HG03103 (cell line): ENCODE measurements around the gene ARHGDIA.

Experiments
- ATAC-seq: cut with Tn5 transposase; IDR thresholded peaks from one replicate; pipeline ENCODE4 v1.9.1; 2021; ENCODE audit warnings: low read depth; ENCODE audit not compliant: unreplicated experiment

Gene ARHGDIA

DNA sequence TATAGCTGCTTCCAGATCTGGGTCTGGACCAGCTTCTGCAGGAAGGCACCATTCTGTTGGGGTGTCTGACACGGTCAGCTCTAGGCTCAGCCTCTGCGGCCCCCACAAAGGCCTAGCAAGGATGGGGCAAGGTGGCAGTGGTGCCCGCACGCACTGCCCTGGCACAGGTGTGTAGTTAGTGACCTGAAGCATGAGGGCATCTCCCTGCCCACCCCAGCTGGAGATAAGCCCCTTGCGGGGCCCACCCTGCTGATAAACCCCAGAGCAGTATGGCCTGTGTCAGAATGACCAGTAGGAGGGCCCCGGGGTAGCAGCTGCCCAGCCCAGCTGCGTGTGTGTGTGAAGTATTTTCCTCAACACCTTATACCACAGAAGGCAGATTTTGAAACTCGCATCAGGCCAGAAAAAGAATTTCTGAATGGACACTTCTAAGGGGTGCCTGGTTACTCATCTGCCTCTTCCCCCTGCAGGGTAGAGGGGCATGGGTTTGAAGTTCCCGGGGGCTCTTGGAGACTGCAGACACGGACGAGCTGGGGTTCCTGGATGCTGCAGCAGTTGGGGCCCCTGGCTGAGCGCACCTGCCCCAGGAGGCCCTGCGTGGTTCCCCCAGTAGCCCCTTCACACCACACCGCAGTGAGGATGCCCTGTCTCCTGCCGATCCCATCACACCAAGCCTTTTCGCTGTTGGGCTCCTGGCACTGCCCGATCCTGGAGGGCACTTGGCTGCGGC is 4.5 kb downstream of the ARHGDIA start:
- ATAC-seq = no peak

DNA sequence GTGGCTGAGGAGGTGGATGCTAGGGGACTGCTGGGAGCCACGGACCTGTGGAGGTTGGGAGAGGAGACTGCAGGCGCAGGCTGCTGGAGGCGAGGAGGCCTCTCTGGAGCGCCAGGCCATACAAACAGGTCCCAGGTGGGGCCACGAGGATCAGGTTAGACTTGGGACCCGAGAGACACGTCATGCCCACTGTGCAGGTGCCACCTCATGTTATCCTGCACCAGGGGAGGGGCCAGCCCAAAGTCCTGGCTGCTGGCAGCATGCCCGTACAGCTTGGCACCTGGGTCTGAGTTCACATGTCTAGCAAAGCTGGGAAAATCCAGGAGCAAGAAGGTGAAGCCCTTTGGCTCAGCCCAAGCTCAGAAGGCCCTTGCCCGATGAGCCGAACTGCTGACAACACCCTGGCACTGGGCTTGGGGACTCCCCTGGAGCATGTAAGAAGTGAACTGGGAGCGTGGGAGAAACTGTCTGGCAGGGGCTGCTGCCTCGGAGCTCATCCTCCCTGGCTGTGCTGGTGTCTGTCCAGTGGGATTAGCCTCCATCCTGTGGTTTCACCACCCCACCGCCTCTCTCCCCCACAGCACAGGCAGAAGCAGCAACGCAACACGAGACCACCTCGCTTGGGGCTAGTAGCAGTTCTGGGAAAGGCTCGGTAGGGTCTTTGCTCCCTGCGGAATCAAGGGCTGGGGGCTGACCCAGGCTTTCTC is 5.3 kb downstream of the ARHGDIA start:
- ATAC-seq = no peak

DNA sequence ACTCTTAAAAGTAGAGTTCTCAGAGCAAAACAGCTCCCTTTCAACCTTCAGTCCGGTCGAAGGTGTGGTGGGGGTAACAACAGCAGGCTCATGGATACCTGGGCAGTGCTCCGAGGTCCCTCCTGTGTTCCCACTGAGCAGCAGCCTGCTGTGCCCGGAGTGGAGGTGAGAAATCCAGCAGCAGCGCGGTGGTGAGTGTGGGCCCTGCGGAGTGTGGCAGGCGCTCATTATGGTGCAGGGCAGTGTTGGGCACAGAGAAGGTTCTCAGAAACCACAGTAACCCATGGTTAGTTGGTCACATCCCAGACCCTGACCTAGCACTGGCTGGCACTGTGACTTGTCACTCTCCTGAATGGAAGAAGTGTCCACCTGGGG is 5.8 kb downstream of the ARHGDIA start:
- no peak for ATAC-seq

DNA sequence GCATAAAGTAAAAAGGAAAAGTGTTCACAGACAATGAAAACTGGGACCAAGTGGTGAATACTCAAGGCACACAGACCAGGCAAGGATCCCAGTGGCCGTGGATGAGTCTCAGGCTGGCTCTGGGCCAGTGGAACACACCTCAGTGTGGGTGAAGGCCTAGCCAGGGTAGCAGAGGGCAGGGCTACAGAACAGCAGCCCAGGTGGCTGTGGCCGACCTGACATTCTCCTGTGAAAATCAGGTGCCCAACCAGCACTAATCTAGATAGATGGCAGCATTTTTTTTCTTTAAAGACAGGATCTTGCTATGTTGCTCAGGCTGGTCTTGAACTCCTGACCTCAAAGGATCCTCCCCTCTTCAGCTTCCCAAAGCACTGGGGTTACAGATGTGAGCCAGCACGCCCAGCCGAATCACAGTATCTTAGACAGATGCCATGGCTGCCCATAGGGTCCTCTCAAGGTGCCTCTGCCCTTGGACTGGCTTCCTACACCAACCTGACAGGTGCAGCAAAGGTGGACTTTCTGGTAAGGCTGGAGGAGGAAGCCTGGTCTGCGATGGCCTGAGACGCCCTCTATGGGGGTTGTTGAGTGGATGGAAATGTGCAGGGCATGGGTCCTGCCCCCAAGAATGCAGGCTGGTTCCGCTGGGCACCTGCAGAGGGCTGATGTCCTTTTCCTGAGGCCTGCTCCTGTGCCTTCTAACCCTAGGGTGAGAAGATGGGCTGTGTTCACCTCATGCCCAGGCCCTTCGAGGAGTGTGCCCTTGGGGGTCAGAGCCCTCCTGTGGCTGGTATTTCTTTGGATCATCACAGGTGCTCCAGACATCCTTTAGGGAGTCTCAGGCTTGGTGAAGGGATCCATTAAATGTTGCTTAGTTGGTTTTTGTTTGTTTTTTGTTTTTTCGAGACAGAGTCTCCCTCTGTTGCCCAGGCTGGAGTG is 7.0 kb downstream of the ARHGDIA start:
- ATAC-seq = no peak

DNA sequence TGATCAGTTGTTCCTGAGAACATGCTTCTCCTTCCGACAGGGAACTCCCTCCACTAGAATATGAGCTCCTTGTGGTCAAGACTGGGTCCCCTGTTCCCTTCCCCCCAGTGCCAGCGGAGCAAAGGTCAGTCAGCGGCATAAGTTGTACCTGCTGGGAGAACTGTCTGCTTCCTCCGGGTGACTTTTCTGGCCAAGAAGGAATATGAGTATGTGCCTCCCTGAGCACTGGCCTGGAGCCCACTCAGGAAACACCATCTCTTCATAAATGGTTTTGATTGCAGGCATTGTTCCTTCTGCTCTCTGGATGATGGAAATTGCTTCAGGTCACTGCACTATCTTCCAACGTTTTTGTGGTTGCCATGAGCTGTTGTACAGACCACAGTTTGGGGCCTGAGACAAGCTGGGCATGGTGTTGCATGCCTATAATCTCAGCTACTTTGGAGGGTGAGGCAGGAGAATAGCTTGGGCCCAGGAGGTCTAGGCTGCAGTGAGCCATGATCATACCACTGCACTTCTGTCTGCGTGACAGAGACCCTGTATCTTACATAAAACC is 7.9 kb downstream of the ARHGDIA start:
- ATAC-seq = no peak

DNA sequence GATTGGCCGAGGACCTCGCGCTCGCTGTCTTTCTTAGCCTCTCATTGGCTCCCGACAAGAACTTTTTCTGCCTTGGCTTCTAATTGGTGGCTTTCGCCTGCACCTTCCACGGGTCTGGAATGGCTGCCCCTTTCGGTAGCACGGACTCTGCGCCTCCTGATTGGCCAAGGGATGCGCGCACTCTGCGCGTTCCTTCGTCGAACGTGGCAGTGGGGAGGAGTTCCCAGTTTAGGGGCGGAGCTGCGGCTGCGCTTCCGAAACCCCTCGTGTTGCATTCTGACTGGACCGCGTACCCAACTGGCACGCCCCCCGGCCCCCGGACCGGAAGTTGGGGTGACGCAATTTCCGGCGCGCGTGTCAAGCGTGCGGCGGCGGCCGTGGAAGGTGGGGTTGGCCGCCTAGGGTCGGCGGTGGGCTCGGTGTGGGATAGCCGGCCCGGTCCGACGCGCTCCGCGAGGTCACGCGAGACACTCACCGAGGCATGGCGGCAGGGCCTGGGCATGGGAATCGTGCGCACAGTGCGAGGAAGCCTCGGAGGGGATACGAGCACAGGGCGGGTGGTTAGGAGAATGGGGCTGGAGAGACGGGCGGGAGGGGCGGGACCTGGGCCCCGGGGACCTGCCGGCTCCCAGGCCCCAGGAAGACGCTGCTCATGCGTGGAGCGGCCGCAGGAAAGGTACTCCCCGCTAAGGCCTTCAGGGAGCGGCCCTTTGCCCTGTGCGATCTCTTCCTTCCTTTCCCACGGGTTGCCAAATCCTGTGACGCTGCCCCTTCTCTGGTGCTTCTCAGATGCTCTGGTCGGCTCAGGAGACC is 10.2 kb downstream of the ARHGDIA start:
- ATAC-seq = peak; percentile 70

DNA sequence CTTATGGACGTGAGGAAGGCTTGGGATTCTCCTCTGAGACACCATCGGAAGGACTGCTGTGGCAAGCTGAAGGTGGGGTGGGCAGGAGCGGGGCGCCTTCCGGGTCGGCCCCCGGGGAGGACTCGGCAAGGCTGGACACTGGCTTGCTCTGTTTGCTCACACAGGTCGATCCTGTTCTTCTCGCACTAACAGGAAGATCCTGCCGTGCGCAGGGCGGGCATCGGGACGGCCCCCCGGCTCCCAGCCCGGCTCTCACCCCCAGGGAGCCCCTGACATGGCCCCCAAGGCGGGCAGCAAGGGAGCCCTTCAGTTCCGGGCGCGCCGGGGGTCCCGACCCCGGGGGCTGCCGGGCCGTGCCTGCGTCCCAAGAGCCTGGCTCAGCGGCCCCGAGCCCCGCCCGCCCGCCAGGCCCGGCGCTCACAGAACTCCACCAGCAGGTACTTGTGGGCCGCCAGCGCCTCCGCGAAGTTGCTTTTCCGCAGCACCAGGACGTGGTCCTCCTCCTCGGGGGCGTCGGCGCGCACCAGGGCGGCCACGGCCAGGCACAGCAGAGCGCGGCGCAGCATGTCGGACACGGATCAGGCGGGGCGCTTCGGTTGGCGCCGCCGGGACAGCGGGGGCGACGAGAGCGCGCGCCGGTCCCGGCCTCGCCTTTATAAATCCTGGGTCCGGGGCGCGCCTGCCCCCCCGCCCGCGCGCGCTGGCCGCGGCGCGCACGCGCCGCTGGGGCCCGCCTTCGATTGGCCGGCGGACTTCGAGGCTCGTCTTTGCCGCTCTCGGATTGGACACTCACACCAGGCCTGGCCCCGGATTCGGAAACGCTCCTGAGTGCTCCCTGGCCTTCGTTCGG is 11.0 kb downstream of the ARHGDIA start, which contains the start of gene P4HB:
P4HB (minus strand) TSS at position 630 of the 850 bp plus-strand sequence; CDS start at position 566, 64 bp downstream.
- no peak for ATAC-seq

DNA sequence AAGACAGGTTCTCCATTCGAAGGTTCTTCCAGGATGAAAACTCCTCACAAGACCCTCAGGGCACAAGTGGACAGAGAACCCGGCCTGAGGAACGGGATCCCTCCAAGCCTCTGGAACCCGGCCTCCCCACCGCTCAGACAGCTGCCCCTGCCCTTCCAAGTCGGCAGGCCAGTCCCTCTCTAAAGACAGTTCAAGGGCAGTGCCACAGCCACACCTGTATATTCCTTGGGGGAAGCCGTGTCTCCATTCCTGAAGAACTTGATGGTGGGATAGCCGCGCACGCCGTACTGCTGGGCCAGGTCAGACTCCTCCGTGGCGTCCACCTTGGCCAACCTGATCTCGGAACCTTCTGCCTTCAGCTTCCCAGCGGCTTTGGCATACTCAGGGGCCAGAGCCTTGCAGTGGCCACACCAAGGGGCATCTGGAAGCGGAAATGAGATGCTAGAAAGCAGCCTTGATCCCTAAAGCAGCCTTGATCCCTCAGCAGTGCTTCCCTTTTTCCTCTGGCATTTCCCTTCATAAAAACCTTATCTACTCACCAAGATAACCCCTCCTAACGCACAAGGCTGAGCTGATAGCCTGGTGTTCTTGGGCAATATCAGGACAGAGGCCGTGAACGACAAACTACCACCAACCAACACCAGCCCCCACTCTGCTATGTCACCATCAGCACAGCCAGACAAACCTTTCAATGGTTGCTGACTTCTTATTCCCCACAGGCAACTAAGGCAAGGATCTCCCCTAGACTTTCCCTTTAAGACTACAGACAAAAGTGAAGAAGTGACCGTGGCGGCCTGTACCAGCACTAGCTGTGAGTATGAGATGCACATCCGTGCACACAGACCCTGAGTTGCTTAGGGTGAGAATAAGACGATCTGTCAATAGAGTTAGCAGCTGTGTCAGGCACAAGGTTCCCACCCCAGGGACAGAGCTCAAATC is 11.9 kb downstream of the ARHGDIA start:
- ATAC-seq = no peak

DNA sequence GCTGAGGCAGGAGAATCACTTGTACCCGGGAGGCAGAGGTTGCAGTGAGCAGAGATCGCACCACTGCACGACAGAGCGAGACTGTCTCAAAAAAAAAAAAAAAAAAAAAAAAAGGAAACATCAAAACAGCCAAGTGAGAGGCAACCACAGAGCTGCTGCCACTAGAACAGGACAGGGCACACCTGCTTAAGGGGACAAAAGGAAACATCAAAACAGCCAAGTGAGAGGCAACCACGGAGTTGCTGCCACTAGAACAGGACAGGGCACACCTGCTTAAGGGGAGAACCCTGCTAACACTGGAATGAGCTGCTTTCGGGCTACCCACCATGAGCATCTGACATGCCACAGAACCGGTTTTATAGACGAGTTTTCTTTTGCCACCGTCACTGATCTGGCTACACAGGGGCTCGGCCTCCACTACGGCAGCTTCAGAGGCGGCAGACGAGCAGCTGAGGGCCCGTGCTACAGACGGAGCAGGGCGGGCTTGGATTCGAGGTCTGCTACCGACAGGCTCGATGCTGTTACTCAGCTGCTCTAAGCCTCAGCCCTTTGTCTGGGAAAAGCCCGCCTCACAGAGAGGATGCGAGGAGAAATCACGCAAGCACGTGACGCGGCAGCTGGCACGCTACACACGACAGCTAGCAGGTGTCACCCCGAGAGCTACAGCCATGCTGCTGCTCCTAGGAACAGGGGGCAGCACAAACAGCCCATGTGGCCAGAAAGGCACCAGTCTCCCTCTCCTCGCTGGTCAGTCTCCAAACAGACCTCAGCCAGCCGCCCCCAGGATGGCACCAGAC is 12.8 kb downstream of the ARHGDIA start:
- ATAC-seq = no peak

DNA sequence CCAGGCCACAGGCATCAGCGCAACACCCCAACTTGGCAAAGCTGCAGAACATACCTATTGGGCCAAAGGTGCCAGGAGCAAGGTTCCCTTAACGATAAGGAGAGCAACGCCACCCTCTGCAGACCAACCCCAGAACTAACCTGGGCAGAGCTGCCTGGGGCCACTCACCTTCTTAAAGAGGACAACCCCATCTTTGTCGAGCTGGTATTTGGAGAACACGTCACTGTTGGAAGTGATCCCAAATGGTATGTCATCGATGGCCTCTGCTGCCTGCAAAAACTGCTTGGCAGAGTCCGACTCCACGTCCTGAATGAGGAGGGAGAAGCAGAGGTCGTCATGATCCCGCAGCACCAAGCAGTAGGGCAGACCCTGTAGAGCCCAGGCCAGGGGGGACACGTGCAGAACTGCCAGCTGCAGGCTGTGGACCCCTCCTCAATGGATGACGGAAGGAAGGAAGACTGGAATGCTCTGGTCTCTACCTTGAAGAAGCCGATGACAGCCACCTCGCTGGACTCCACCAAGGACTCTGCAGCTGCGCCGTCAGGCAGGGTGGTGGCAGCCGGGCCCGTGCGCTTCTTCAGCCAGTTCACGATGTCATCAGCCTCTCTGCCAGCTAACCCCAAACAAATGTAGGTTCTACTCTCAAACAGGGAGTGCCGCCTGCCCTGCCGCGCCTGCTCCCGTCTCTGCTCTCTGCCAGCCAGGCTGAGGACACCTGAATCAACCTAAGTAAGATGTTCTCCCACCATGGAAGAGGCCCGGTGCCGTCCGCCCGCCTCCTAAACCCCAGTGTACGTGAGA is 16.0 kb downstream of the ARHGDIA start:
- no peak for ATAC-seq

DNA sequence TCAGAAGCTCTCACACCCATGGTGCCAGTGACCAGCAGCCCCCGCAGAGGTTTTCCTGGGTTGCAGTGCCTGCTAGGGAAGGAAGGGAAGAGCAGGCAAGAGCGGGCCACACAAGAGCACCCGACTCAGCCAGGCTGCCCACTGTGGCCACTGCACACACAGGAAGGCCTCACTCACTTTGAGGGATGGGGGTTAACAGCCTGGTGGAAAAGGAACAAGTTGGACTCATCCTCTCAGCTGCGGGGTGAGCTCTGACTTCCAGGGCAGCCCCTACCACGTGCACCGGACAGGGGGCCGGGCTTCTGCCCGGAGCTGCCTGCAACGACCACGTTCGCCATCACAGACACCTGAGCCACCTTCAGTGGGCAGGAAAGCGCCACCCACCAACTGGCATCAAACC is 18.9 kb downstream of the ARHGDIA start:
- no peak for ATAC-seq

DNA sequence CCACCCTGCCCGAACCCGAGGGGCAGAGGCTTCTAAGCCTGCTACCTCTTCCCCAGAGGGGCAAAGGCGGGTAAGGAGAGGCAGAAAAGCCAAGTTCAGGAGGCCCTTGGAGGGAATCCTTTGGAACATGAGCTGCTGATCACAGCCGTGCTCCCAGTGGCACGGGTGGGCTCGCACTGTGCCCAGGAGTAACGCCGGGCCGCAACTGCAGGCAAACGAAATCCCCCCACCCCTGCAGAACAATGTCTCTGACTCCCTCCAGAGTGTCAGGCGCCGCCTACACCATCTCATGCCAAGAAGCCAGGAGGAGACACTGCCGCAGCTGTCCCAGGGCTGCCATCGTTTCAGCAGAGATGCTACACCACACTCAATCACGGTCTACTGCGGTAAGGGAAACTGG is 19.7 kb downstream of the ARHGDIA start:
- ATAC-seq = no peak

DNA sequence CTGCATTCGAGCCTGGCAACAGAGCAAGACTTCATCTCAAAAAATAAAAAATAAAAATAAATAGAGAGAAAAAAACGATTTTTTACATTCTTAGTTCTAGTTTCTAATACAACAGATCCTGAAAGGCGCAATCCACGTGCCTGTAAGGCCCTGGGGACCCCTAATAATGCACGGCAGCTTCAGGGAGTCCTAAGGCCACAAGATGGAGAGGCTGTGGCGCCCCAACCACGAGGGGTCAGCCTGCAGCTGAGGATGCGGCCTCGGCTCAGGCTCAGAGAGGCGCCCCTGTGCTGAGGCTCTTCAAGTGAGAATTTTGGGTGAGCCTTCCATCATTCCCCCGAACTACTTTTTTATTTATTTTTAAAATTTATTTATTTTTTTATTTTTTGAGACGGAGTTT is 21.7 kb downstream of the ARHGDIA start:
- no peak for ATAC-seq

DNA sequence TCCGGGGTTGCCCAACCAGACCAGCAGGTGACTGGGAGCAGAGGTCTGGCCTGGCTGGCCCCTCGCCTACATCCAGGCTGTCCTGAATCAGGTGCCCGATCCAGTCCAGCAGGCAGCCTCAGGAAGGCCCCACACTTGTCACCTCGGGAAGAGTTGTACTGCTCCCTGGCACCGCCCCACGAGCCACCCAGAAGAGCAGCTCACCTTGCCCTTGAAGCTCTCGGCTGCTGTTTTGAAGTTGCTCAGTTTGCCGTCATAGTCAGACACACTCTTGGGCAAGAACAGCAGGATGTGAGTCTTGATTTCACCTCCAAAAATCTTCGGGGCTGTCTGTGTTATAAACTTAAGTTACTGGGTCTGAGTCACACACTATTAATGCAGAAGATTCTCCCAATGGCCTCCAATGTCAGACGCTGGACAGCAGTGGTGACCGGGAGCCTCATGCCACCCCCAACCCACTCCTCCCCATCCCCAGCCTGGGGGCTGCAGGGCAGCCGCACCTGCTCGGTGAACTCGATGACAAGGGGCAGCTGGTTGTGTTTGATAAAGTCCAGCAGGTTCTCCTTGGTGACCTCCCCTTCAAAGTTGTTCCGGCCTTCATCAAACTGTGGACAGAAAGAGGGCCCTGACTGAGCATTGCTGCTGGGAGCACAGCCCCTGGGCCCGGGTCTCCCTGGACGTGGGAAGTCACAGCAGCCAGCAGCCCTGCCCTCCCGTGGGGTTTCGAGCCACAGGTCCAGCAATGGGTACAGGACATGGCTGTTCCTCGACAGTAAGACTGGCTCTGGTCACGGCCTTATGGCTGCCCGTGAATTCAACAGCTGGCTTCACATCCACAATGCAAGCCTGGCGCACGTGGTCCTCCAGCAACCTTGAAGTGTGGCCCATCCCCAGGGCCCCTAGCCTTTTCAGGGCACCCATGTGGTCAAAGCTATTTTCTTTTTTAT is 24.1 kb downstream of the ARHGDIA start:
- no peak for ATAC-seq
